HepG2 (cell line): Measurements from ENCODE around the gene SMTNL2. TPM values are rescaled to one million over a fixed set of nuclear protein-coding genes. Genes with fewer than 3 reads are reported as not detected.

ENCODE experiments used
- RBFOX2 ChIP-seq: fragments of 200-400 bp; formaldehyde crosslinking; IDR thresholded peaks from 2 replicates; pipeline ENCODE4 v1.6.1; 2017; ENCODE audit warnings: low read depth, mild to moderate bottlenecking, low read length
- polyA plus RNA-seq, 8 experiments: library from polyadenylated mRNA; depleted of rRNA in 3 of 8; stranded (reverse) in 7 of 8; unstranded in 1 of 8; fragments of >200 nt; fragmentation: Illumina TruSeq in 4 of 8; extraction: Trizol in 4 of 8; gene quantifications; 2 replicates each; pipeline versions ENCODE4 v1.2.1 to v1.2.3, GENCODE V29; 2011 to 2016; ENCODE audit warnings: low read depth in 4 of 8, missing spikeins in 1 of 8, mixed read lengths in 1 of 8; ENCODE audit not compliant: insufficient read depth in 1 of 8
- total RNA-seq, 5 experiments: library from RNA; depleted of rRNA; stranded (reverse); fragments of >200 nt; fragmentation: Illumina TruSeq; extraction: Trizol; gene quantifications; 2 replicates each; pipeline ENCODE4 v1.2.3, GENCODE V29; 2016; ENCODE audit warnings: low read depth in 1 of 5
- TF ChIP-seq, protein P1 (sequence below): sonication (generic); formaldehyde crosslinking; IDR thresholded peaks from 2 replicates; pipeline ENCODE4 v1.4.0; 2020; ENCODE audit warnings: mild to moderate bottlenecking, missing genetic modification reagents
- TF ChIP-seq, protein P2 (sequence below): sonication (generic); formaldehyde crosslinking; IDR thresholded peaks from 2 replicates; pipeline ENCODE4 v1.4.0; 2020; ENCODE audit warnings: low read depth, mild to moderate bottlenecking, missing genetic modification reagents
- TF ChIP-seq, protein P3 (sequence below): fragments of 450-650 bp; IDR thresholded peaks from 2 replicates; pipeline ENCODE4 v1.6.1; 2017
- TF ChIP-seq, protein P4 (sequence below): sonication (generic); formaldehyde crosslinking; IDR thresholded peaks from 2 replicates; pipeline ENCODE4 v1.8.1; 2023; ENCODE audit warnings: missing genetic modification reagents, mild to moderate bottlenecking, borderline replicate concordance
- TF ChIP-seq, protein P5 (sequence below): sonication (generic); formaldehyde crosslinking; IDR thresholded peaks from 2 replicates; pipeline ENCODE4 v1.4.0; 2020; ENCODE audit warnings: missing genetic modification reagents

SMTNL2 gene
- total and polyA plus RNA-seq, 2 of the 13 experiments (the other 11 are each of a cell fraction or from before 2014, with no cell fraction given): 0.41 to 5.1 TPM

DNA sequence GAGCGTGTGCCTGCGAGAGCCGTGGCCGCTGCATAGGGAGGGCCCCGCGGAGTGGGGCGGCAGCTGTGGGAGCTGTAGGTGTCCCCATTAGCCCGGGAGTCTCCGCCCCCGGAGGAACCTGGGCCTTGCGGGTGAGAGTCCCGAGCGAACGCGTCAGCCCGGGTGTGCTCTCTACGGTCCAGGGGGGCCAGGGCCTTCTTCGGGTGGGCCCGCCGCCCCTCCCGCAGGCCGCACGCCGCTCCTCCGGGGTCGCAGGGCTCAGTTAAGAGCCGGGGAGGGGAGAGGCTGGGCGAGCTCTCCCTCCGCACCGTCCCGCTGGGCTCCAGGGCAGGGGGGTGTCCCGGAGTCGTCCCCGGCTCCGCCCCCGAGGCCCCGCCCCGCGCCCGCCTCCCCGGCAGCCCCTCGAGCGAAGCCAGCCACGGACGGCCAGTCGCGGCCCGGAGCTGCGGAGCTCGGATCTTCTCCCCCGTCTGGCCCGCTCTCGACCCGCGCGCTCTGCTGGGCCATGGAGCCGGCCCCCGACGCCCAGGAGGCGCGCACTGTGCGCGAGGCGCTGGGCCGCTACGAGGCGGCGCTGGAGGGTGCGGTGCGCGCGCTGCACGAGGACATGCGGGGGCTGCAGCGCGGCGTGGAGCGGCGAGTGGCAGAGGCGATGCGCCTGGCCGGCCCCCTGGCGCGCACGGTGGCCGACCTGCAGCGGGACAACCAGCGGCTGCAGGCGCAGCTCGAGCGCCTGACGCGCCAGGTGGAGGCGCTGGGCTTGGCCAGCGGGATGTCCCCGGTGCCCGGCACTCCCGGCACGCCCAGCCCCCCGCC is at the start of gene SMTNL2 (continued):
- TF ChIP-seq, protein P1, sequence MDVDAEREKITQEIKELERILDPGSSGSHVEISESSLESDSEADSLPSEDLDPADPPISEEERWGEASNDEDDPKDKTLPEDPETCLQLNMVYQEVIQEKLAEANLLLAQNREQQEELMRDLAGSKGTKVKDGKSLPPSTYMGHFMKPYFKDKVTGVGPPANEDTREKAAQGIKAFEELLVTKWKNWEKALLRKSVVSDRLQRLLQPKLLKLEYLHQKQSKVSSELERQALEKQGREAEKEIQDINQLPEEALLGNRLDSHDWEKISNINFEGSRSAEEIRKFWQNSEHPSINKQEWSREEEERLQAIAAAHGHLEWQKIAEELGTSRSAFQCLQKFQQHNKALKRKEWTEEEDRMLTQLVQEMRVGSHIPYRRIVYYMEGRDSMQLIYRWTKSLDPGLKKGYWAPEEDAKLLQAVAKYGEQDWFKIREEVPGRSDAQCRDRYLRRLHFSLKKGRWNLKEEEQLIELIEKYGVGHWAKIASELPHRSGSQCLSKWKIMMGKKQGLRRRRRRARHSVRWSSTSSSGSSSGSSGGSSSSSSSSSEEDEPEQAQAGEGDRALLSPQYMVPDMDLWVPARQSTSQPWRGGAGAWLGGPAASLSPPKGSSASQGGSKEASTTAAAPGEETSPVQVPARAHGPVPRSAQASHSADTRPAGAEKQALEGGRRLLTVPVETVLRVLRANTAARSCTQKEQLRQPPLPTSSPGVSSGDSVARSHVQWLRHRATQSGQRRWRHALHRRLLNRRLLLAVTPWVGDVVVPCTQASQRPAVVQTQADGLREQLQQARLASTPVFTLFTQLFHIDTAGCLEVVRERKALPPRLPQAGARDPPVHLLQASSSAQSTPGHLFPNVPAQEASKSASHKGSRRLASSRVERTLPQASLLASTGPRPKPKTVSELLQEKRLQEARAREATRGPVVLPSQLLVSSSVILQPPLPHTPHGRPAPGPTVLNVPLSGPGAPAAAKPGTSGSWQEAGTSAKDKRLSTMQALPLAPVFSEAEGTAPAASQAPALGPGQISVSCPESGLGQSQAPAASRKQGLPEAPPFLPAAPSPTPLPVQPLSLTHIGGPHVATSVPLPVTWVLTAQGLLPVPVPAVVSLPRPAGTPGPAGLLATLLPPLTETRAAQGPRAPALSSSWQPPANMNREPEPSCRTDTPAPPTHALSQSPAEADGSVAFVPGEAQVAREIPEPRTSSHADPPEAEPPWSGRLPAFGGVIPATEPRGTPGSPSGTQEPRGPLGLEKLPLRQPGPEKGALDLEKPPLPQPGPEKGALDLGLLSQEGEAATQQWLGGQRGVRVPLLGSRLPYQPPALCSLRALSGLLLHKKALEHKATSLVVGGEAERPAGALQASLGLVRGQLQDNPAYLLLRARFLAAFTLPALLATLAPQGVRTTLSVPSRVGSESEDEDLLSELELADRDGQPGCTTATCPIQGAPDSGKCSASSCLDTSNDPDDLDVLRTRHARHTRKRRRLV (CRISPR knock-in tag): no peak
- TF ChIP-seq, protein P2, sequence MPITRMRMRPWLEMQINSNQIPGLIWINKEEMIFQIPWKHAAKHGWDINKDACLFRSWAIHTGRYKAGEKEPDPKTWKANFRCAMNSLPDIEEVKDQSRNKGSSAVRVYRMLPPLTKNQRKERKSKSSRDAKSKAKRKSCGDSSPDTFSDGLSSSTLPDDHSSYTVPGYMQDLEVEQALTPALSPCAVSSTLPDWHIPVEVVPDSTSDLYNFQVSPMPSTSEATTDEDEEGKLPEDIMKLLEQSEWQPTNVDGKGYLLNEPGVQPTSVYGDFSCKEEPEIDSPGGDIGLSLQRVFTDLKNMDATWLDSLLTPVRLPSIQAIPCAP (CRISPR knock-in tag): no peak
- TF ChIP-seq, protein P3, sequence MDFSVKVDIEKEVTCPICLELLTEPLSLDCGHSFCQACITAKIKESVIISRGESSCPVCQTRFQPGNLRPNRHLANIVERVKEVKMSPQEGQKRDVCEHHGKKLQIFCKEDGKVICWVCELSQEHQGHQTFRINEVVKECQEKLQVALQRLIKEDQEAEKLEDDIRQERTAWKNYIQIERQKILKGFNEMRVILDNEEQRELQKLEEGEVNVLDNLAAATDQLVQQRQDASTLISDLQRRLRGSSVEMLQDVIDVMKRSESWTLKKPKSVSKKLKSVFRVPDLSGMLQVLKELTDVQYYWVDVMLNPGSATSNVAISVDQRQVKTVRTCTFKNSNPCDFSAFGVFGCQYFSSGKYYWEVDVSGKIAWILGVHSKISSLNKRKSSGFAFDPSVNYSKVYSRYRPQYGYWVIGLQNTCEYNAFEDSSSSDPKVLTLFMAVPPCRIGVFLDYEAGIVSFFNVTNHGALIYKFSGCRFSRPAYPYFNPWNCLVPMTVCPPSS: no peak
- TF ChIP-seq, protein P4, sequence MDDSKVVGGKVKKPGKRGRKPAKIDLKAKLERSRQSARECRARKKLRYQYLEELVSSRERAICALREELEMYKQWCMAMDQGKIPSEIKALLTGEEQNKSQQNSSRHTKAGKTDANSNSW (CRISPR knock-in tag): no peak
- TF ChIP-seq, protein P5, sequence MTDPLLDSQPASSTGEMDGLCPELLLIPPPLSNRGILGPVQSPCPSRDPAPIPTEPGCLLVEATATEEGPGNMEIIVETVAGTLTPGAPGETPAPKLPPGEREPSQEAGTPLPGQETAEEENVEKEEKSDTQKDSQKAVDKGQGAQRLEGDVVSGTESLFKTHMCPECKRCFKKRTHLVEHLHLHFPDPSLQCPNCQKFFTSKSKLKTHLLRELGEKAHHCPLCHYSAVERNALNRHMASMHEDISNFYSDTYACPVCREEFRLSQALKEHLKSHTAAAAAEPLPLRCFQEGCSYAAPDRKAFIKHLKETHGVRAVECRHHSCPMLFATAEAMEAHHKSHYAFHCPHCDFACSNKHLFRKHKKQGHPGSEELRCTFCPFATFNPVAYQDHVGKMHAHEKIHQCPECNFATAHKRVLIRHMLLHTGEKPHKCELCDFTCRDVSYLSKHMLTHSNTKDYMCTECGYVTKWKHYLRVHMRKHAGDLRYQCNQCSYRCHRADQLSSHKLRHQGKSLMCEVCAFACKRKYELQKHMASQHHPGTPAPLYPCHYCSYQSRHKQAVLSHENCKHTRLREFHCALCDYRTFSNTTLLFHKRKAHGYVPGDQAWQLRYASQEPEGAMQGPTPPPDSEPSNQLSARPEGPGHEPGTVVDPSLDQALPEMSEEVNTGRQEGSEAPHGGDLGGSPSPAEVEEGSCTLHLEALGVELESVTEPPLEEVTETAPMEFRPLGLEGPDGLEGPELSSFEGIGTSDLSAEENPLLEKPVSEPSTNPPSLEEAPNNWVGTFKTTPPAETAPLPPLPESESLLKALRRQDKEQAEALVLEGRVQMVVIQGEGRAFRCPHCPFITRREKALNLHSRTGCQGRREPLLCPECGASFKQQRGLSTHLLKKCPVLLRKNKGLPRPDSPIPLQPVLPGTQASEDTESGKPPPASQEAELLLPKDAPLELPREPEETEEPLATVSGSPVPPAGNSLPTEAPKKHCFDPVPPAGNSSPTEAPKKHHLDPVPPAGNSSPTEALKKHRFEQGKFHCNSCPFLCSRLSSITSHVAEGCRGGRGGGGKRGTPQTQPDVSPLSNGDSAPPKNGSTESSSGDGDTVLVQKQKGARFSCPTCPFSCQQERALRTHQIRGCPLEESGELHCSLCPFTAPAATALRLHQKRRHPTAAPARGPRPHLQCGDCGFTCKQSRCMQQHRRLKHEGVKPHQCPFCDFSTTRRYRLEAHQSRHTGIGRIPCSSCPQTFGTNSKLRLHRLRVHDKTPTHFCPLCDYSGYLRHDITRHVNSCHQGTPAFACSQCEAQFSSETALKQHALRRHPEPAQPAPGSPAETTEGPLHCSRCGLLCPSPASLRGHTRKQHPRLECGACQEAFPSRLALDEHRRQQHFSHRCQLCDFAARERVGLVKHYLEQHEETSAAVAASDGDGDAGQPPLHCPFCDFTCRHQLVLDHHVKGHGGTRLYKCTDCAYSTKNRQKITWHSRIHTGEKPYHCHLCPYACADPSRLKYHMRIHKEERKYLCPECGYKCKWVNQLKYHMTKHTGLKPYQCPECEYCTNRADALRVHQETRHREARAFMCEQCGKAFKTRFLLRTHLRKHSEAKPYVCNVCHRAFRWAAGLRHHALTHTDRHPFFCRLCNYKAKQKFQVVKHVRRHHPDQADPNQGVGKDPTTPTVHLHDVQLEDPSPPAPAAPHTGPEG (CRISPR knock-in tag): peak; percentile 35; the same call in 1 of the 2 replicates
- TF ChIP-seq RBFOX2: peak; percentile 53
